Brain microvascular endothelial cell (primary cell): ENCODE results near the gene NOS2.

Source experiments
- DNase-seq: peaks from one replicate; pipeline ENCODE4 v3.0.0-alpha.2; 2020
- H3K27ac ChIP-seq: fragments of 250-450 bp; sonication (Bioruptor Pico); 2 replicates; pipeline ENCODE4 v1.5.1; 2020; ENCODE audit warnings: mild to moderate bottlenecking, moderate library complexity
- H3K27me3 ChIP-seq: fragments of 250-450 bp; sonication (Bioruptor Pico); replicated peaks from 2 replicates; pipeline ENCODE4 v1.5.1; 2020; ENCODE audit warnings: mild to moderate bottlenecking
- H3K36me3 ChIP-seq: fragments of 250-450 bp; sonication (Bioruptor Pico); replicated peaks from 2 replicates; pipeline ENCODE4 v1.5.1; 2020; ENCODE audit warnings: mild to moderate bottlenecking
- H3K4me3 ChIP-seq: 2 replicates; pipeline ENCODE4 v1.5.1; 2011; ENCODE audit warnings: low read depth, mild to moderate bottlenecking, control low read depth, low read length, moderate library complexity
- CTCF ChIP-seq: IDR thresholded peaks from 2 replicates; pipeline ENCODE4 v1.5.1; 2011; ENCODE audit warnings: low read depth, mild to moderate bottlenecking, moderate library complexity, low read length, control low read depth, inconsistent platforms; ENCODE audit errors: missing control alignments
- in situ Hi-C: cut with HindIII; loops from 2 replicates; pipeline ENCODE4 v1.10.0; 2017; ENCODE audit warnings: low sequenced_read_pairs, low pct_ligation_motif_present

Gene NOS2

DNA sequence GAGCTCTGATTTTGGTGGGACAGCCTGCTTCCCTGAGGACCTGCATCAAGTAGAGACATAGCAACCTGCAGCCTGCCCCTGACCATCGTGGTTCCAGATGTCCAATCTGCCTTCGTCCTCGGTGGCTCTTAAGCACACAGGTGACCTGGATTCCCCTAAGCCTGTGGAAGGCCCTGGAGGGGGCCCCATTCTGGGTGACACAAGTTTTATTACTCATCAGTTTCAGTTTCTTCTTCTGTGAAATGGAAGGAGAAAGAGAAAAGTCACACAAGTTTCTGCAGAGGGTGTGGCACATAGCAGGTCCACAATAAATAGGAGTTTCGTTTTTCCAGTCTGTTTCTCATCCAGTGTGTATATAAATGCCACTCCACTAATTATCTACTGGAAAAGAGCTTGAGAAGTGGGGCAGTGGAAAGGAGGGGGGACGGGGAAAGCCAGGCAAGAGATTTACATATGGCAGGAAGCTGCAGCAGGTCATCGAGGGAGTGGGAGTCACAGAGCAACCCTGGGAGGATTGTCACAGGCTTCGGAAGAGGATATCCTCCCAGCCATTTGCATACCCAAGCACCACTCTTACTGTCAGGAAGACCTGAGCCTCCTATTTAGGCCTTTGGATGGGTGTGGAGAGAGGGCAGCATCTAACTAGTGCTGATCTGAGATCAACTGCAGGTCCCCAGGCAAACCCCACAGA lies 10.0 kb upstream of the NOS2 start:
- Histone ChIP-seq H3K27ac (no peak overlapping the region), H3K36me3 (no peaks in the 10 kb centered on the region), H3K27me3 (no peaks in the 10 kb centered on the region), H3K4me3 (no peak overlapping the region)
- DNase-seq: no peak
- no peak for TF ChIP-seq CTCF
- in situ Hi-C loops: no loop called here

- DNase-seq: no peak
- H3K27me3 ChIP-seq: no peaks in the 10 kb centered on the region
- TF ChIP-seq CTCF: no peak
- H3K27ac ChIP-seq: no peak overlapping the region
- in situ Hi-C loops: no loop called here
- H3K36me3 ChIP-seq: no peaks in the 10 kb centered on the region
- no peak overlapping the region for H3K4me3 ChIP-seq
These were observed 9.2 kb upstream of the NOS2 start for GRCh38 chr17:27809555-27809954.

GRCh38 chr17:27808628-27809027 lies 8.3 kb upstream of the NOS2 start:
- no peak for DNase-seq
- Histone ChIP-seq H3K27me3 (no peaks in the 10 kb centered on the region), H3K36me3 (no peaks in the 10 kb centered on the region), H3K27ac (no peak overlapping the region), H3K4me3 (no peak overlapping the region)
- TF ChIP-seq CTCF: no peak
- in situ Hi-C loops: no loop called here

- Histone ChIP-seq H3K27me3 (no peaks in the 10 kb centered on the region), H3K4me3 (no peak overlapping the region), H3K36me3 (no peaks in the 10 kb centered on the region), H3K27ac (no peak overlapping the region)
- in situ Hi-C loops: no loop called here
- no peak for TF ChIP-seq CTCF
- DNase-seq: no peak
These were observed 7.5 kb upstream of the NOS2 start for GRCh38 chr17:27807567-27808470.

DNA sequence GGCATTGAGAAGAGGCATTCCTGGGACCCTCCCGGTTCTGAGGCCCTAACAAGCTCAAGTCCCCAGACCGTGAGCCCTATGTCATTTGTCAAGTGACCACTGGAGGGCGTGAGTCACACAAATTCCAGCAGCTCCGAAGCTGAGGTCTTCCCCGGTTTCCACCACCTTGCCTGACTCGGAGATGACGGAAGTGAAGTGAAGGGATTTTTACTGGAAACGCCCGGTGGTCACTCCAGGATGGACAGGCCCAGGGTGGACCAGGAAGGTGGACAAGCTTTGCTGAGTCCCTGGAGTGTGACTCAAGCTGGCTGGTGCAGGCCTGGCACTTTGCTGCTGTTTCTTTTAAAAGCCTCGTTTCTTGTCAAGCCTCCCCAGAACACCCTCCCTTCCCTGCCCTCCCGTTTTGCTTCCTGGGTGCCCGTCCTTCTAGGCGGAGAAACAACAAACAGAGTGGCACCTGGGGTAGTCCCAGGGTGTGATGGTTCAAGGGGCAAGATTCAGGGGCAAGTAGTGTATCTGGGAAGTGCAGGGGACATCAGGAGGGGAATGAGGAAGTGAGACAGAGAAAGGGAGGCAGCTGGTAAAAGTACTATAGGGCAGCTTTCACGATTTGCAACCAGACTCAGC lies 5.3 kb upstream of the NOS2 start:
- in situ Hi-C loops: no loop called here
- peak; percentile 92 for TF ChIP-seq CTCF
- Histone ChIP-seq H3K27ac (no peak overlapping the region), H3K4me3 (peak overlapping the region; percentile 43), H3K27me3 (no peaks in the 10 kb centered on the region), H3K36me3 (no peaks in the 10 kb centered on the region)
- peak; percentile 78 for DNase-seq
